ENCODE results near the gene PUS1.

The PUS1 gene

DNA sequence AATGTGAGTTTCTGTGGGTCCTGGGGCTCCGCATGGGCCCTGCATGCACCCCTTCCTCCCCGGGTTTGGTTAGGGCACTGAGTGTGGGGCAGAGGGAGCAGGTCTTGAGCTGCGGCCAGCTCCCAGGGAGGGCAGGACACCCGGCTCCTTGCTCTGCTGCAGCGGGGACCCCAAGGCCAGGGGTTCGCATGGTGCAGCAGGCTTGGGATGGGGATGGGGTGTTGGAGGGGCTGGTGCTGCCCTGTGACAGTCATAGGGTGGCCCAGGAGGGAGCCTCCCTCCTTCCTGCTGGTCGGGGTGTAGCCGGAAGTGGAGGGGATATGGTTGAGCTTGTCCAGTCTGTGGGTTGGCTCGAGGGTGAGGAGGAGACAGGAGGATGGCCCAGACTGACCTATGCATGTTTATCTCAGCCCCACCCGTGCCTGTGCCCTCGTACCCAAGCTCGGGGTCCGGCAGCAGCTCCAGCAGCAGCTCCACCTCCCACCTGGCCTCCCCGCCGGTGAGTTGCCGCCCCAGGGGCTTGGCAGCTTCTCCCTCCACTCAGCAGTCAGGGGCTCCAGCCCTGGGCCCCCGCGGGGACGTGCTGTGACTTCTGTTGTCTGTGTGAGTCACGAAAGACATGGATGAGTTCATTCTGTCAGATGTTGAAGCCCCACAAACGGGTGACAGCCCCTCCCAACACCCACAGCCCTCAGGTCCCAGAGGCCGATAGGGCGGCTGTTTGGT, 18.6 kb upstream of the PUS1 start:
- no peaks in the 10 kb centered on the region for H3K36me3 ChIP-seq (ENCODE audit: control insufficient read depth, insufficient read depth, low read length)
- H3K4me3 ChIP-seq (ENCODE audit: low read depth, low read length), result no peak overlapping the region
- H3K79me2 ChIP-seq, result peaks cover 10% of the 10 kb centered on the region
- H3K27ac ChIP-seq, result peak overlapping the region; percentile 79
- peaks cover 31% of the 10 kb centered on the region for H3K4me1 ChIP-seq
- no peaks in the 10 kb centered on the region for H3K9me3 ChIP-seq (ENCODE audit: control insufficient read depth, low read length)
- TF ChIP-seq, protein P1, sequence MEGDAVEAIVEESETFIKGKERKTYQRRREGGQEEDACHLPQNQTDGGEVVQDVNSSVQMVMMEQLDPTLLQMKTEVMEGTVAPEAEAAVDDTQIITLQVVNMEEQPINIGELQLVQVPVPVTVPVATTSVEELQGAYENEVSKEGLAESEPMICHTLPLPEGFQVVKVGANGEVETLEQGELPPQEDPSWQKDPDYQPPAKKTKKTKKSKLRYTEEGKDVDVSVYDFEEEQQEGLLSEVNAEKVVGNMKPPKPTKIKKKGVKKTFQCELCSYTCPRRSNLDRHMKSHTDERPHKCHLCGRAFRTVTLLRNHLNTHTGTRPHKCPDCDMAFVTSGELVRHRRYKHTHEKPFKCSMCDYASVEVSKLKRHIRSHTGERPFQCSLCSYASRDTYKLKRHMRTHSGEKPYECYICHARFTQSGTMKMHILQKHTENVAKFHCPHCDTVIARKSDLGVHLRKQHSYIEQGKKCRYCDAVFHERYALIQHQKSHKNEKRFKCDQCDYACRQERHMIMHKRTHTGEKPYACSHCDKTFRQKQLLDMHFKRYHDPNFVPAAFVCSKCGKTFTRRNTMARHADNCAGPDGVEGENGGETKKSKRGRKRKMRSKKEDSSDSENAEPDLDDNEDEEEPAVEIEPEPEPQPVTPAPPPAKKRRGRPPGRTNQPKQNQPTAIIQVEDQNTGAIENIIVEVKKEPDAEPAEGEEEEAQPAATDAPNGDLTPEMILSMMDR (IDR thresholded peaks at IDR 0.05), result no peak
- no peak overlapping the region for H3K4me2 ChIP-seq (ENCODE audit: low read length)
- no peak overlapping the region for H2AFZ ChIP-seq
- H3K27me3 ChIP-seq (ENCODE audit: control insufficient read depth, insufficient read depth, low read length), result no peaks in the 10 kb centered on the region
- no peak overlapping the region for H3K9ac ChIP-seq

DNA sequence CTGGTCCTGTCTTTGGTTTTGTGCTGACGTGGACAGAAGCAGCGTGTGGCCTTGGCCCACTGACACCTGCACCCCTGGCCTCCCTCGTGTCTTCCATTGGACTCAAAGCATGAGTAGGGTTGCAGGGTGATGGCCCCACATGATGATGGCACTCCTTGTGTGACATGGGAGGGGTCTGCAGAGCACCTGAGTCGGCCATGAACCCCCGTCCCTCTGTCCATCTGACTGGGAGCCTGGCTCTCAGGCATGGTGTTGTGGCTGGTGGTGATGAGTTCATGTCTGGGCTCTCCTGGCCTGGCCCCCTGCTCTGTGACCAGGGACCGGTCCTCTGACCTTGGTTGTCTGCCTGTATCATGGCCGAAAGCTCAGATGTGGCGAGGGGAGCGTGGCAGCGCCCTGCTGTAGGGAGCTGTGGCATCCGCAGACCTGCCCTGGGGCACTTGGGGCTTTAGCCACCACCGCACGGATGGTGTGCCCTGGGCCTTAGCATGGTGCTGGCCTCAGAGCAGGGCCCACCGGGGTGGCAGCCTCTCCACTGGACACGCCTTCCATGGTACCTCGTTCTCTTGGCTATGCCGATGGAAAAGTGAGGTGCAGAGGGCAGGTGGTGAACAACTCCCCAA, 17.9 kb upstream of the PUS1 start:
- Histone ChIP-seq H3K4me3 (ENCODE audit: low read depth, low read length) (no peak overlapping the region), H3K36me3 (ENCODE audit: control insufficient read depth, insufficient read depth, low read length) (no peaks in the 10 kb centered on the region), H3K4me2 (ENCODE audit: low read length) (no peak overlapping the region), H3K4me1 (peaks cover 31% of the 10 kb centered on the region), H3K9ac (no peak overlapping the region), H2AFZ (no peak overlapping the region), H3K27me3 (ENCODE audit: control insufficient read depth, insufficient read depth, low read length) (no peaks in the 10 kb centered on the region), H3K27ac (peak overlapping the region; percentile 79), H3K79me2 (peaks cover 10% of the 10 kb centered on the region), H3K9me3 (ENCODE audit: control insufficient read depth, low read length) (no peaks in the 10 kb centered on the region)
- TF ChIP-seq, protein P1 (IDR thresholded peaks at IDR 0.05), result no peak

DNA sequence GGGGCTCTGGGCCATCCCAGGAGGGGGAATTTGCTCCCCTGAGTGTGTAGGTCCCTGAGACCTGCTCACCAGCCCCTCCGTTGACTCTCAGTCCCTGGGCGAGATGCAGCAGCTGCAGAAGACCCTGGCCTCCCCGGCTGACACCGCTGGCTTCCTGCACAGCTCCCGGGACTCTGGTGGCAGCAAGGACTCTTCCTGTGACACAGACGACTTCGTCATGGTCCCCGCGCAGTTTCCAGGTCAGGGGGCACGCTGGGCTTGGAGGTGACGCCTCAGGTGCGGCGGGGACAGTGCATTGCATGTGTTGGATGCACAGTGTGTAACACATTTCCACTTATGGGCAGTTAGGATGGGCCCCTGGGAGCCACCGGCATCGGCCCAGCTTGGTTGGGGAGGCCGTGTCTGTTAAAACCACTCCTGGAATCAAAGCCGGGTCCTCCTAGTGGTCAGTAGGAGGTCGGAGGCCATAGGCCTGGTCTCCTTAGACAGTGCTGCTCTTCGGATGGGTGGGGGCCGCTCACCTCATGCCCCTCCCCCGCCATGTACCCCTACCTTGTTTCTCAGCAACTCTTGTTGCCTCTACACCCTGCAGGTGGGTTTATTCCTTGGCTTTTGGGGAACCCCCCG, 17.1 kb upstream of the PUS1 start:
- Histone ChIP-seq H3K9me3 (ENCODE audit: control insufficient read depth, low read length) (no peaks in the 10 kb centered on the region), H3K4me1 (peaks cover 31% of the 10 kb centered on the region), H3K4me2 (ENCODE audit: low read length) (no peak overlapping the region), H3K9ac (no peak overlapping the region), H3K27me3 (ENCODE audit: control insufficient read depth, insufficient read depth, low read length) (no peaks in the 10 kb centered on the region), H3K36me3 (ENCODE audit: control insufficient read depth, insufficient read depth, low read length) (no peaks in the 10 kb centered on the region), H3K27ac (no peak overlapping the region), H3K79me2 (peaks cover 6% of the 10 kb centered on the region), H3K4me3 (ENCODE audit: low read depth, low read length) (no peak overlapping the region), H2AFZ (no peak overlapping the region)
- TF ChIP-seq, protein P1 (IDR thresholded peaks at IDR 0.05), result no peak

DNA sequence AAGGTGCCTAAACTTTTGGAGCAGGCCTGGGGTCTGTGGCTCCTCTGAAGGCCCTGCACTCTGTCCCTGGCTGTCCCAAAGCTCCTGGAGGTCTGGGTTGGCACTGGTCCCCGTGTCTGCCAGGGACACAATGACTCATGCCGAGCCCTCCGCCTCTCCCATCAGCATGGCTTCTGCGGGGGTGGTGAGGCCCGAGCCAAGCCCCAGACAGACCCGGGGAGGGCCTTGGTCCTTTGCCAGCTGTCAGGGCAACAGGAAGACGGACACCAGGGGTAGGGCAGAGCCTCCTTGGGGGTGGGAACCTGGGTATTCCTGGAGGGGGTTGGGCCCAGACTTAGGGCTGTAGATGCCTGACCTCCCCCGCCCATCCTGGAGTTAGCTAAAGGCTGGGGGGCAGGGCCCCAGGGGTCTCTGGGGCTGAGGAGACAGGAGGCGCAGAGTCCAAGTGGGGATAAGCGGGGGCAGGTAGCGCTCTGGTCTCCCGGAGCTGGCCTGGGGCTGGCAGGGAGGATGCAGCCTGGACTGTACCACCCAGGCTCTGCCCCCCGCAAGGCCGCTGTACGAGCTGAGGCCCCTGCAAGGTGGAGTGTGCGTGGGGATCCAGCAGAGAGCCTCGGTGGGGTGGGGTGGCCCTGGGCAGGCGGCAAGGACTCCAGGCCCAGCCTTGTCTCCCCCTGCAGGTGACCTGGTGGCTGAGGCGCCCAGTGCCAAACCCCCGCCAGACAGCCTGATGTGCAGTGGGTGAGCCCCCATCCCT, 16.4 kb upstream of the PUS1 start:
- Histone ChIP-seq H3K27ac (no peak overlapping the region), H3K79me2 (peaks cover 6% of the 10 kb centered on the region), H3K4me1 (peaks cover 31% of the 10 kb centered on the region), H2AFZ (no peak overlapping the region), H3K9ac (no peak overlapping the region), H3K4me2 (ENCODE audit: low read length) (no peak overlapping the region), H3K9me3 (ENCODE audit: control insufficient read depth, low read length) (no peaks in the 10 kb centered on the region), H3K36me3 (ENCODE audit: control insufficient read depth, insufficient read depth, low read length) (no peaks in the 10 kb centered on the region), H3K4me3 (ENCODE audit: low read depth, low read length) (no peak overlapping the region), H3K27me3 (ENCODE audit: control insufficient read depth, insufficient read depth, low read length) (no peaks in the 10 kb centered on the region)
- TF ChIP-seq, protein P1 (IDR thresholded peaks at IDR 0.05), result no peak
